SU-DHL-6 (cell line): Measurements from ENCODE around the gene MYO1D.

ENCODE experiments used
- CTCF ChIP-seq: fragments of 200-600 bp; sonication (generic); IDR thresholded peaks from one replicate; pipeline ENCODE4 v1.5.1; 2017; ENCODE audit warnings: antibody characterized with exemption, mild to moderate bottlenecking, low read length, moderate library complexity; ENCODE audit not compliant: insufficient read depth, poor library complexity, severe bottlenecking
- EZH2phosphoT487 ChIP-seq: fragments of 200-600 bp; sonication (generic), shearing (Covaris generic); conservative IDR thresholded peaks from 2 replicates; pipeline ENCODE4 v1.6.1; 2018; ENCODE audit warnings: mild to moderate bottlenecking, antibody characterized with exemption, low read length, moderate library complexity, mixed read lengths

- TF ChIP-seq EZH2phosphoT487 (no peak), CTCF (no peak)
Observed at GRCh38 chr17:32482568-32483320, 394.2 kb downstream of the MYO1D start.
